Activated CD8-positive, alpha-beta T cell treated with anti-CD3 and anti-CD28 coated beads for 36 hours (primary cell): ENCODE measurements around the gene ETV6. TPM values are rescaled to one million over a fixed set of nuclear protein-coding genes. Genes with fewer than 3 reads are reported as not detected.

Experiments used
- ATAC-seq: fragments of 200-7000 bp; cut with Tn5 transposase; one replicate; pipeline ENCODE4 v1.10.0; 2021; ENCODE audit warnings: mild to moderate bottlenecking, moderate library complexity
- CTCF ChIA-PET: fragments of 350-600 bp; sonication (Branson Sonifier 250); formaldehyde crosslinking; loops from one replicate; lab custom pipeline; 2021; ENCODE audit warnings: antibody characterized with exemption; lab: Charles Lee
- POLR2A ChIA-PET: fragments of 350-600 bp; sonication (Branson Sonifier 250); formaldehyde crosslinking; loops from one replicate; lab custom pipeline; 2021; ENCODE audit warnings: antibody characterized with exemption; lab: Charles Lee
- DNase-seq: peaks from one replicate; pipeline ENCODE4 v3.0.0-alpha.2; 2020
- H3K27ac Mint-ChIP-seq: one replicate; pipeline ENCODE4 v1.8.0; 2021; ENCODE audit warnings: mild to moderate bottlenecking, mixed read lengths
- H3K27me3 Mint-ChIP-seq: one replicate; pipeline ENCODE4 v1.8.0; 2021; ENCODE audit warnings: mixed read lengths
- H3K36me3 Mint-ChIP-seq: one replicate; pipeline ENCODE4 v1.8.0; 2021; ENCODE audit warnings: low read depth, mixed read lengths
- H3K4me1 Mint-ChIP-seq: one replicate; pipeline ENCODE4 v1.8.0; 2021; ENCODE audit warnings: low read depth, mixed read lengths
- H3K4me3 Mint-ChIP-seq: one replicate; pipeline ENCODE4 v1.8.0; 2021; ENCODE audit warnings: mild to moderate bottlenecking, moderate library complexity, mixed read lengths
- H3K9me3 Mint-ChIP-seq: one replicate; pipeline ENCODE4 v1.8.0; 2021; ENCODE audit warnings: mixed read lengths
- CTCF ChIP-seq: fragments of 200-600 bp; IDR thresholded peaks from one replicate; pipeline ENCODE4 v1.8.0; 2022; ENCODE audit warnings: antibody characterized with exemption, mild to moderate bottlenecking
- intact Hi-C: fragments of 100-400 bp; cut with micrococcal nuclease; formaldehyde crosslinking; loops from one replicate; pipeline ENCODE4 v1.10.0; 2022
- total RNA-seq, 2 experiments: library from RNA; stranded (reverse); gene quantifications; one replicate each; pipeline ENCODE4 v1.2.3, GENCODE V29; 2021

Gene ETV6
- total RNA-seq: 10 to 100 TPM; 20.5 to 22.7 TPM

GRCh38 chr12:11649413-11650285, at the start of gene ETV6:
ETV6 (plus strand) TSS chr12:11649674; CDS start chr12:11650128, 454 bp downstream.
- ATAC-seq (peak; percentile 52), DNase-seq (peak; percentile 85)
- peak within 1 kb of the TSS; percentile 86 for H3K4me3 Mint-ChIP-seq
- peaks cover 5% of the 10 kb centered on the region for H3K36me3 Mint-ChIP-seq
- ChIA-PET POLR2A (interaction anchor here (0.6 to 1.6 kb wide), 17 partner anchors 9 to 522 kb away, joined by 3 to 10 read pairs (median 4); no protein-coding TSS in a partner anchor), CTCF (interaction anchor here (0.9 to 1.0 kb wide), 2 partner anchors 81 to 247 kb away, joined by 3 to 5 read pairs; no protein-coding TSS in a partner anchor)
- no peak for TF ChIP-seq CTCF
- no peaks in the 10 kb centered on the region for H3K9me3 Mint-ChIP-seq
- H3K27me3 Mint-ChIP-seq: no peaks in the 10 kb centered on the region
- H3K4me1 Mint-ChIP-seq: peaks cover 30% of the 10 kb centered on the region
- H3K27ac Mint-ChIP-seq: peak within 1 kb of the TSS; percentile 95
- intact Hi-C loops: loop anchor here (5.0 to 10.0 kb wide), 2 partner anchors 118 to 255 kb away; no protein-coding TSS in a partner anchor

- H3K9me3 Mint-ChIP-seq: no peaks in the 10 kb centered on the region
- peaks cover 3% of the 10 kb centered on the region for H3K27me3 Mint-ChIP-seq
- no peak for TF ChIP-seq CTCF
- no peak overlapping the region for H3K4me3 Mint-ChIP-seq
- ChIA-PET CTCF (no interaction called here), POLR2A (no interaction called here)
- intact Hi-C loops: no loop called here
- DNase-seq (no peak), ATAC-seq (no peak)
- H3K27ac Mint-ChIP-seq: no peak overlapping the region
- H3K4me1 Mint-ChIP-seq: peaks cover 8% of the 10 kb centered on the region
- no peaks in the 10 kb centered on the region for H3K36me3 Mint-ChIP-seq
These were observed 49.3 kb upstream of the ETV6 start for GRCh38 chr12:11600199-11600598.

- H3K4me3 Mint-ChIP-seq: no peak overlapping the region
- ATAC-seq: no peak
- DNase-seq: no peak
- POLR2A ChIA-PET: interaction anchor here (0.6 kb wide), 1 partner anchor 454 kb away, joined by 3 read pairs; no protein-coding TSS in a partner anchor
- peaks cover 3% of the 10 kb centered on the region for H3K27me3 Mint-ChIP-seq
- intact Hi-C loops: no loop called here
- CTCF ChIA-PET: interaction anchor here (0.8 to 1.8 kb wide), 2 partner anchors 100 to 432 kb away, joined by 3 to 7 read pairs; no protein-coding TSS in a partner anchor
- no peak for TF ChIP-seq CTCF
- H3K36me3 Mint-ChIP-seq: no peaks in the 10 kb centered on the region
- peaks cover 8% of the 10 kb centered on the region for H3K4me1 Mint-ChIP-seq
- H3K9me3 Mint-ChIP-seq: no peaks in the 10 kb centered on the region
- H3K27ac Mint-ChIP-seq: no peak overlapping the region
These were observed 47.8 kb upstream of the ETV6 start for GRCh38 chr12:11601647-11602046.

GRCh38 chr12:11607313-11608081, 42.0 kb upstream of the ETV6 start:
- ChIA-PET POLR2A (no interaction called here), CTCF (no interaction called here)
- no peaks in the 10 kb centered on the region for H3K36me3 Mint-ChIP-seq
- no peaks in the 10 kb centered on the region for H3K9me3 Mint-ChIP-seq
- H3K27me3 Mint-ChIP-seq: no peaks in the 10 kb centered on the region
- DNase-seq (no peak), ATAC-seq (no peak)
- TF ChIP-seq CTCF: no peak
- intact Hi-C loops: no loop called here
- peaks cover 2% of the 10 kb centered on the region for H3K4me1 Mint-ChIP-seq
- H3K27ac Mint-ChIP-seq: no peak overlapping the region
- no peak overlapping the region for H3K4me3 Mint-ChIP-seq
